Measurements from ENCODE around the gene IL3.

Gene IL3

DNA sequence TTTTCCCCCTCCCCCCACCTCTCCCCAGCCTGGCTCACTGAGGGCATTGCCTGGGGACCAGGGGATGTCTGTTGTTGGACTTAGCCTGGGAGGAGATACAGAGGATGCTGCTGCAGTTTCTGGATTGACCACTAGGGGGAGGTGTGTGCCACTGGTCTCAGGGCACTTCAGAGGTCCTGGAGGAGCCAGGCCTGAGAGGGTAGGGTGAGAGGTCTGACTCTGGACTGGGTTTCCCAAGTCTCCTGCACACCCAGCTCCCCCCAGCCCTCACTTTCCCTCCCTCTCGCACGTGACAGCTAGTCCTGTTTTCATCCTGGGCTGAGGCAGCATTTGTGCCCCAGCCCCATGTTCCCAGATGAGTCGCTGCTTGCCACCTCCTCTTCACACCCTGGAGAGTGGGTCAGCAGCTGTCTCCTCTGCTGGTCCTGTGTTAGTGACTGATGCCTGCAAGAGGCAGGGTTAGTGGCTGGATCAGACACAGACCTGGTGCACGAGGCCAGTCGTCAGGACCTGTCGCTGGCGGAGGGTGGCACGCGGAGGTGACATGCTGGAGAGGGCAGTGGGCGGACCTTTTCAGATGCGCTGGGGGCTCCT, 4.4 kb downstream of the IL3 start:
- no peak overlapping the region for H3K27ac ChIP-seq
- no peak for TF ChIP-seq Cebpa-rat (IDR thresholded peaks at IDR 0.05)
- no peaks in the 10 kb centered on the region for H3K36me3 ChIP-seq
- H3K9ac ChIP-seq: no peak overlapping the region
- no peaks in the 10 kb centered on the region for H3K27me3 ChIP-seq
- no peak overlapping the region for H3K4me3 ChIP-seq
- H3K9me3 ChIP-seq: no peaks in the 10 kb centered on the region
- H4K20me1 ChIP-seq: no peaks in the 10 kb centered on the region
- H3K4me1 ChIP-seq: peaks cover 63% of the 10 kb centered on the region
- 0 out of 2 replicates have a peak overlapping the region, but pooled peaks have one; percentile 2 for H3K4me2 ChIP-seq

DNA sequence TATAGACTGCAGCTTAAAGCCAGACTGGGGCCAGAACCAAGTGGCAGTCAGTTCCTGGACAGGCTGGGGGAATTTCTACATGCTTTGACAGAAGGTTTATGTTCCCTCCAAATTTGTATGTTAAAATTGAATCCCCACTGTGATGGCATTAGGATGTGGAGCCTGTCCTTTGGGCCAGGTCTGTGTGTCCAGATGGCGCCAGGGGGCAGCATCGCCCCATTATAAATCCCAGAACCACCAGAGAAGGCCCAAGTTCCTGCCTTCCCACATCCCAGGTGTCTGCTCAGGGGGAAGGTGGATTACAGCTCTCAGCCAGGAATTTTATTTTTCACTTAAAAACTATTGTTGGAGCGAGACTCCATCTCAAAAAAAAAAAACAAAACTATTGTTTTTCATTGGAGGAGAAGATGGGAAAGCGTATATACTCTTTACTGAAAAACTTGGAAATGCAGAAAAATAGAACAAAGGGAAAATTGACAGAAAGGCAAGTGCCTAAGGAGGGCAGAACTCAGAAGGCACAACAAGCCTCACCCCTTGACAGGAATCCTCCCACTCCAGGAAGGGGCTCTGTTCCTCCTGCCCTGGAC, 5.0 kb downstream of the IL3 start:
- H3K4me1 ChIP-seq: peaks cover 63% of the 10 kb centered on the region
- no peaks in the 10 kb centered on the region for H3K27me3 ChIP-seq
- H3K27ac ChIP-seq: no peak overlapping the region
- H4K20me1 ChIP-seq: no peaks in the 10 kb centered on the region
- no peak overlapping the region for H3K9ac ChIP-seq
- TF ChIP-seq Cebpa-rat (IDR thresholded peaks at IDR 0.05): no peak
- no peaks in the 10 kb centered on the region for H3K36me3 ChIP-seq
- H3K4me2 ChIP-seq: 0 out of 2 replicates have a peak overlapping the region, but pooled peaks have one; percentile 2
- H3K4me3 ChIP-seq: no peak overlapping the region
- H3K9me3 ChIP-seq: no peaks in the 10 kb centered on the region

DNA sequence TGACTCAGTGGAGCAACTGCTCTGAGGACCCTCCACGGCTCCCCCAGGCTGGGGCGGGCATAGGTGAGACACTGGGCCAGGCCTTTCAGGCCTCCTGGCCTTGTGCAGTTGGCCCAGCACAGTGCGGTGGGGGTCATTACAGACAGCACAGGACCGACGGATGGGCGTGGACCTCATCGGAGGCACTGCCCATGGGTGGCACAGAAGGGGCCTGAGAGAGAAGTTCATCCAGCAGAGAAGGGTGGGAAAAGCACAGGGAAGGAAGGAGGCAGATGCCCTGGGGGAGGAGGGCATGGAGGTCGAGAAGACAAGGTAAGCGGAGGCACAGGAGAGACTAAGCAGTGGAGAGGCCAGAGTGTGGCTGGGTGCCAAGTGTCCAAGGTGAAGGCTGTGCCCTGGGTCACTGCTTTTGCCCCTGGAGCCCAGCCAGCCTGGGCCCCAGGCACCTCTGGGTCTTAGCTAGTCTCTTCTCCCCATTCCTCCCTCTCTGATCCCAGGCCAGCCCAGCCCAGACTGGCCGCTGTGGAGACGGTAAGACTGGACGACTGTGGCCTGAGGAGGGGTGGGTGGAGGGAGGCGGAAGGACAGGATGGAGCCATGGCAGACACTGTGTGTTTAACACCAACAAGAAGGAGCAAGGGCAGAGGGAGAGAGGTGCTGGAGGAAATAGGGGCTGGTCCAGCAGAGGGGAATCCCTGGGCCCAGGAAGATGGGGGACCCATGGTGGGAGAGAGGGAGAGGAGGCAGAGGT, 5.7 kb downstream of the IL3 start:
- Histone ChIP-seq H3K27me3 (no peaks in the 10 kb centered on the region), H3K9ac (no peak overlapping the region), H3K4me3 (no peak overlapping the region), H3K36me3 (no peaks in the 10 kb centered on the region), H3K4me2 (no peak overlapping the region), H3K27ac (no peak overlapping the region), H3K9me3 (no peaks in the 10 kb centered on the region), H3K4me1 (peaks cover 63% of the 10 kb centered on the region), H4K20me1 (no peaks in the 10 kb centered on the region)
- no peak for TF ChIP-seq Cebpa-rat (IDR thresholded peaks at IDR 0.05)

DNA sequence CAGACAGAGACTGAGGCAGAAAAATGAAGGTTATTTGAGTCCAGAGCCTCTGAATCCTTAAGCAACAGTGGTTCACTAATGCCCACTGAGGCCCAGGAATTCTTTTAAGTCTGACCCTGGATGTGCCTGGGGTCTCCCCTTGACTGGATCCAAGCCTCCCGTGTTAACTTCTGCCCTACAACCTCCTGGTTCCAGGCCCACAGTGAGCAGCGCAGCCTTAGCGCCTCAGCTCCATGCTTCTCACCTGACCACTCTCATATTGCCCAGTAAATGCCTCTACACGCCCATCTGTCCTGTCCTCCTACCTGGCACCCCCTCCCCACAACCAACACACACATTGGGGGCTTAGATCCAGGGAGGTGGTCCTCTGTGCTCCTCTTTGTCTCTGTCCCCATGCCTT, 6.4 kb downstream of the IL3 start:
- H3K27ac ChIP-seq: no peak overlapping the region

DNA sequence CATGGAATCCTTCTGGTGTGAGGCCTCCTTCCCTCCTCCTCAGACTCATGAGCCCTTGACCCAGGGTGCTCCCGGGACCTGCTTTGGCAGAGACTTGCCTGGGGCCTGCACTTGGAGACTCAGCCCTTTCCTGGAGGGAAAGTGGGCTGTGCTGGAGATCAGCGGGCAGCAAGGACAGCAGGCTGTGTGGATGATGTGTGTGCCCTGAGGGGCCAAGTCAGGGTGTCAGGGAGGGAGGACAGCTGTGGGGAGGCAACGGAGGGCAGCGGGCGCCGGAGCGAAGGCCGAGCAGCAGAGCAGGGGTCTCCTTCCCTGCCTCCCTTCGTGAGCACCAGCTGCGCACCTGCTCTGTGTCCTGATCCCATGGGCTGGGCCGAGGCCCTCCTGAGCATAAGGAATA, 7.0 kb downstream of the IL3 start:
- H3K9ac ChIP-seq: 0 out of 2 replicates have a peak overlapping the region, but pooled peaks have one; percentile 22
- H3K4me1 ChIP-seq: peaks cover 59% of the 10 kb centered on the region
- H4K20me1 ChIP-seq: no peaks in the 10 kb centered on the region
- H3K9me3 ChIP-seq: no peaks in the 10 kb centered on the region
- no peak overlapping the region for H3K4me3 ChIP-seq
- H3K4me2 ChIP-seq: peak overlapping the region; percentile 82
- H3K27me3 ChIP-seq: no peaks in the 10 kb centered on the region; the same call in 1 of the 2 replicates
- no peak overlapping the region; the same call in 1 of the 2 replicates for H3K27ac ChIP-seq
- no peak for TF ChIP-seq Cebpa-rat (IDR thresholded peaks at IDR 0.05)
- no peaks in the 10 kb centered on the region for H3K36me3 ChIP-seq

More for the DNA sequence above, 6.4 kb downstream of the IL3 start:
- TF ChIP-seq Cebpa-rat (IDR thresholded peaks at IDR 0.05): no peak
- H3K4me3 ChIP-seq: no peak overlapping the region
- no peak overlapping the region for H3K9ac ChIP-seq
- H3K27me3 ChIP-seq: no peaks in the 10 kb centered on the region
- H3K36me3 ChIP-seq: no peaks in the 10 kb centered on the region
- no peaks in the 10 kb centered on the region for H3K9me3 ChIP-seq
- H3K4me2 ChIP-seq: peak overlapping the region; percentile 82
- no peaks in the 10 kb centered on the region for H4K20me1 ChIP-seq
- peaks cover 59% of the 10 kb centered on the region for H3K4me1 ChIP-seq

DNA sequence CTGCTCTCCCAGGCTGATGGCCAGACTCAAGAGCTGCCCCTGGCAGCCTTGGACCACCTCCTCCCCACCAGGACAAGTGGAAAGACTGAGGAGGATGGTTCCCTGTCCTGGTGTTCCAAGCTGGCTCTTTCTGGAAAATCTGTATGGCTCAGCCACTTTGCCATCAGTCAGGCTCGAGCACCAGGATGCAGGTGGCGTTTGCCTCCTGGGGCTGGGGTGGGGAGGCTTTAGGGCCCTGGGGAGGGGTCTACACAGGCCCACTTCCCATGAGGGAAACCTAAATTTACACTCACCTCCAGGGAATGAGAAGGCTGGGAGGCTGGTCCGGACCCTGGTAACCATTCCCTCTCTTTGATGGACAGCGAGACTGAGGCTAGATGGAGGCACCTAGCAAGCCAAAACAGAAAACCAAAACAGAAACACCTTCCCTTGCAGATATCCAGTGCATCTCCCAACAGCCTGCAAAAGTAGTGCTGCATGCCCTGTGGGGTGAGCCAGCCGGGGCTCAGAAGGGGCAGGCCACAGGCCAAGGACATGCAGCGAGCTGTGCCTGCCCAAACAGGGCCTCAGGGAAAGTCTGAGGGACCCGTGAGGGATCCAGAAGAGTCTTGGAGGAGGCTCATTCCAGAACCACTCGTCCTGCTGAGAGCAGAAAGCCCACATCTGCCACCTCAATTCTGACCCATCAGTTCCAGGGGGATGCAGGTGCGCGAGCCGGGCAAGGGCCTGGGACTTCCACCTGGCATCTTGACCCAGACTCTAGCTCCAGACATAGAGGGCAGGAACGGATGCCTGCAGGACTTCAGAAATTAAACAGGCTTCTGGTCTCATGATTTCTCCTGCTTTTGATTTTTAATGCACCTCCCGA, 7.7 kb downstream of the IL3 start:
- Histone ChIP-seq H3K27ac (no peak overlapping the region), H3K27me3 (no peaks in the 10 kb centered on the region; the same call in 1 of the 2 replicates), H3K4me1 (peaks cover 63% of the 10 kb centered on the region), H3K4me3 (no peak overlapping the region), H3K36me3 (no peaks in the 10 kb centered on the region), H3K9ac (no peak overlapping the region), H4K20me1 (no peaks in the 10 kb centered on the region), H3K4me2 (peak overlapping the region; percentile 82), H3K9me3 (no peaks in the 10 kb centered on the region)
- no peak for TF ChIP-seq Cebpa-rat (IDR thresholded peaks at IDR 0.05)

DNA sequence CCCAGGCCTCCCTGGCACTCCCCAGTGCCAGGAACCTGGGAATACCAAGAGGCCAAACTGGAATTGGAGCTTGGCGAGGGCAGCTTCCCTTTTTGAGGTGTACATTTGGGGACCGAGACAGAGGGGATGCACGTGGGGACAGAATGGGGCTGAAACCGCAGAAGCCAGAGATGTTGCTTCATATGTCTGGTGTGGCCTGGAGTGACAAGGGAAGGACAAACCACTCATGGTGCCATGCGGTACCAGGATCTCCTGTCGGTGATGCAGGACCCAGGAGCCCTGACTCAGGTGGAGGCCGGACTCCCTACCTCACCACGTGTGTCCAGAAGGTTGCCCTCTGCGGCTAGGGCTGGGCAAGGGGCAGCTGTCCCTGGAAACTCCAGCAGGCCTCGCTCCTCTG, 9.1 kb downstream of the IL3 start:
- Histone ChIP-seq H3K27ac (no peak overlapping the region), H3K4me1 (peaks cover 63% of the 10 kb centered on the region), H4K20me1 (no peaks in the 10 kb centered on the region), H3K27me3 (no peaks in the 10 kb centered on the region; the same call in 1 of the 2 replicates), H3K36me3 (no peaks in the 10 kb centered on the region), H3K9ac (no peak overlapping the region), H3K9me3 (no peaks in the 10 kb centered on the region), H3K4me3 (no peak overlapping the region), H3K4me2 (peak overlapping the region; percentile 82)
- TF ChIP-seq Cebpa-rat (IDR thresholded peaks at IDR 0.05): peak; percentile 90

DNA sequence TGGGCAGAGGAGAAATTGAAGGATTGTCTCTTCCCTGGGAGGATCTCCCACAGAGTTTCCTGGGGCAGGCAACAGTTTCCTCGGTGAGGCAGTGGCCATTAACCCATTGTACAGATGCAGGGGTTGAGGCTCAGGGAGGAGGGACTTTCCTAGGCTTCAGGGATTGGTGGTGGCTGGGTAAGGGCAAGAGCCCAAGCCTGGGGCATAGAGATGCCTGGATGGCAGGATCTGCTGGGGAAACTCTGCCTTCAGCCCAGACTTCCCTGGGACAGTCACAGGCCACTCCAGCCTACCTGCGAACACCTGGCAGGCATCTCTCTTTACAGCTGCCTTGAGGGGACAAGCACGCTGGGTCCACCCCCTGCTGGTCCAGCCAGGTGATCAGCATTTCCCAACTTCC, 9.5 kb downstream of the IL3 start:
- no peak overlapping the region for H3K27ac ChIP-seq
- no peaks in the 10 kb centered on the region for H3K9me3 ChIP-seq
- no peak for TF ChIP-seq Cebpa-rat (IDR thresholded peaks at IDR 0.05)
- H3K9ac ChIP-seq: no peak overlapping the region
- H3K27me3 ChIP-seq: no peaks in the 10 kb centered on the region; the same call in 1 of the 2 replicates
- H3K4me2 ChIP-seq: peak overlapping the region; percentile 82
- peaks cover 64% of the 10 kb centered on the region for H3K4me1 ChIP-seq
- H3K36me3 ChIP-seq: no peaks in the 10 kb centered on the region
- H4K20me1 ChIP-seq: no peaks in the 10 kb centered on the region
- no peak overlapping the region for H3K4me3 ChIP-seq

Data from BLaER1 (cell line).